Superior temporal gyrus (tissue), 1 donor: ENCODE data around the gene OGFR.

Source experiments
- DNase-seq: peaks from one replicate; pipeline ENCODE4 v3.0.0-alpha.2; 2016; ENCODE audit errors: extremely low spot score

OGFR gene

DNA sequence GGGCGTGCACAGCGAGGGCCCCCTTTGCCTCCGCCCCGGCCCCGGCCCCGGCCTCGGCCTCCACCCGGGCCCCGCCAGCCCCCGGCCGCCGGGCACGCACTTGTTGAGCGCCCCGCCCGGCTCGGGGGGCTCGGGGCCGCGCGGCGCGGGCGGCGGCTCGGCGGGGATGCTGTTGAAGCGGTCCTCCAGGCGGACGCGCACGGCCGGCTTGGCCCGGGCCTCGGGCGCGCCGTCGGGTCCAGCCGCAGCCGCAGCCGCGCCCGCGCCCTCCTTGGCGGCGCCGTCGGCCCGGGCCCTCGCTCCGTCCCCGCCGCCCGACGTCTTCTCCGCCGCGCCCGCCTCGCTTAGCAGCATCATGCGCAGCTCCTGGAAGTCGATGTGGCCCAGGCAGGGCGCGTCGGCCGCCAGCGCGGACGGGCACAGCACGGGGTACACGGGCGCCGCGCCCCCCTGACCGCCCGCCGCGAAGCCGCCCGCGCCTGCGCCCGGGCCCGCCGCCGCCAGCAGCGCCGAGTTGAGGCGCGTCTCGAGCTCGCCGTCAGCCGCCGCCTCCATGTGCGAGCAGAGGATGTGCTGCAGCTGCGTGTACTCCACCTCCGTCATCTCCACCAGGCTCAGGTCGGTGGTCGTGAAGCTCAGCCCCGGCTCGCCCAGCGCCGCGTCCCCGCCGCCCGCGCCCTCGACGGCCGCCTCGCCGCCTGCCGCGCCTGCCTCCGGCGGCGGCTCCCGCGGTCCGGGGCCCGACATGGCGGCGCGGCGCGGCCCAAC, 56.5 kb downstream of the OGFR start:
- DNase-seq: no peak

DNA sequence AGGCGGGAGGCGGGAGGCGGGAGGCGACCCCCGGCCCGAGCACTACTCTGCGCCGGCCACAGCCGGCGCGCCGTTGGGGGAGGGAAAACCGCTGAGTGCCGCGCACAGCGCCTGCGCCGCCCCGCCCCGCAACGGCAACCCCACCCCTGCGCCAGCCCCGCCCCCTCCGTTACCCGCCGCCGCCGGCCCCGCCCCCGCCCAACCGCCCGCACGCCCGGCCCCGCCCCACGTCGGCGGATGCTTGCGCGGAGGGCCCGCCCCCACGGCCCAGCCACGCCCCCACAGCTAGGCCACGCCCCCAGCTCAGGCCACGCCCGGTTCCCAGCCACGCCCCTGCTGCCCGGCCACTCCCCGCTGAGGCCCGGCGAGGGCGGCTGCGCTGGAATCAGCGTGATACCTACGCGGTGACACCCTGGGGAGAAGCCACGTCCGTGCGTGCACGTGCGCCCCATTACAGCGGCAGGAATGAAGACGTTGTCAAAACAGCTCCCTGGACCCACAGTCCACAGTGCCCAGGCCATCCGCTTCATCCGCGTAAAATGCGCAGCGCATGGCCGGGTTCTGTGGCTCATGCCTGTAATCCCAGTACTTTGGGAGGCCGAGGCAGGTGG, 57.2 kb downstream of the OGFR start, which contains the start of gene TCFL5:
TSS of gene TCFL5 (minus strand) at position 97 of the 611 bp plus-strand sequence. CDS start 152 bp downstream, outside the sequence.
- peak; percentile 63 for DNase-seq
